ENCODE data around the gene MED22.
"Not testable (repeated sequence)": the region's sequence is repeated elsewhere in the genome, so short reads cannot be mapped to it uniquely, and the experiment has no call there.

MED22 gene

DNA sequence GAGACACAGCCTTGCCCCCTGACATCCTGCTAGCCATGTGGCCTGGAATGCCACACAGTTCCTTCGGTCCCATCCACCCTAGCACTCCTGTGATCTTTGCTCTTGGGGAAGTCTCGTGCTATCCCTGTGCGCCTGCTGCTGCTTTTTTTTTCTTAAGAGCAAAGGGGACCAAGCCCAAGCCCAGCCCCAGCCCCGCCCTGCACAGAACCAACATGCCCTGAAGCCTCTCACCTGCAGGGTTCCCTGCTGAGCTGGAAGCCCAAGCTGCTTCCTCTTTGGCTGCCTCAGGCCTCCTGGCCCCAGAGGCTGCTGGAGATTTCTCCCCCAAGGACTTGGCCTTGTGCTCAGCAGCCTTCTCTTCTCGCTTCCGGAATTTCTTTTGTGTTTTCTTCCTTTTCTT, 13.8 kb downstream of the MED22 start:
- DNase-seq, result no peak

DNA sequence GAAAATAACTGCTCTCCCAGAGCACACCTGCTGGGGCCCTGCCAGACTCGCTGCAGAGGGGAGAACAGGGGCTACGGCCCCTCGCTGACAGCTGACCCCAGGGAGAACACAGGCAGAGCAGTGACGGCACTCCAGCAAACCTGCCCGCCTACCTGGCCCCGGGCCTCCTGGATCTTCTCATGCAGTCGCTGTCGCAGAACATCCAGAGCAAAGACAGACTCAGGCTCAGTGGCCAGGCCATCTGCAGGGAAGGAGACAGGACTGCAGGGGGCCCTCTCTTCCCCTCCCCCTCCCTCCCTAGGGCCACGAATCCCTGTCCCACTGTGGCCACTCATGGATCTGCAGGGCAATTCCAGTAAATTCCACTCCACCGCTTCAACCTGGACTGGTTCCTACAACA, 14.4 kb downstream of the MED22 start:
- DNase-seq, result no peak

DNA sequence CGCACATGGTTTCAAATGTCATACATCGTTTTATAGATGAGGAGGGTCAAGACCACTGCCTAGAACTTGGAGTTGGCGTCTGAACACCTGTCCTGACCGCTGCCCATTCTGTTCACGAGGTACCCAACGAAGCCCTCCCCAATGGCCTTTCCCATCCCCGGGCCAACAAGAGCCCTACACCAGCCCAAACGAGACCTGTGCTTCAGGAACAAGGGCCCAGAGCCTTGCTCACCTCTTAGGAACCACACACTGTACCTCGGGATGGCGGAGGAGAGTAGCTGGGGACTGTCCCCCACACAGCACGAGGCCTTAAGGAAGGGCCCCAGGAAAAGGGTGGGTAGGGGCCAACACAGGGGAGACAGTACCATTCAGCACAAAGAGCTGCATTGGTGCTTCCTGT, 14.9 kb downstream of the MED22 start:
- no peak for DNase-seq

- DNase-seq, result no peak
Observed at GRCh38 chr9:133332381-133332730, 15.6 kb downstream of the MED22 start.

DNA sequence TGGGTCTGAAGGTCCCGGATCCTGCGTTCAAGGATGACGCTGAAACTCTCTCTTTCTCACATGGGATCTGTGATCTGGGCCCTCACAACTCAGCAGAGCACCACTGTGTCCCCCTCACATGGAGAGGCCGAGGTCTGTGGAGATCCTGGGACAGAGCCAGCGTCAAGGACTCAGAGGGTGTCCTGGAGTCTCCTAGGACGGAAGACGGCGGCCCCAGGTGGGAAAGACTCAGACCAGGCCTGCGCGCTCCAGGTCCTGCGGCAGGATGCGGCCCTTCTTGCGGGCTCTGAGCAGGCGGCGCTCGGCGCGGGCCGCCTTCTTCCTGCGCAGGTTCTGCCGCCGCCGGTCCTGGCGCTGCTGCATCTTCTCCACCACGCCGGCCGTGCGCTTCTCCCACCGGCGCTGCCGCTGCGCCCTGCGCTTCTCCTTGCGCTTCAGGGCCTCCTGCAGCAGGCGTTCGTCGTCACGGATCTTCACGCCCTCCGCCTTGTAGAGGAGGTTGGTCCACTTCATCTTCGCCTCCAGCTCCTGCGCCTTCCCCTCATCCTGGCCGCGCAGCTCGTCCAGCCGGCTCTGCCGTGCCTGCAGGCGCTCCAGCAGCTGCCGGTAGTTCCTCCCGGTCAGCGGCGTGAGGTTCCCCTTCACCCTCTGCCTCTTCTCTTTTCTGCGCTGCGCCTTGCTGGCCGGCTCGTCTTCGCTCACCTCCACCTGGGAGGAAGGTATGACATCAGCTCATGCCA, 16.1 kb downstream of the MED22 start:
- DNase-seq, result no peak

DNA sequence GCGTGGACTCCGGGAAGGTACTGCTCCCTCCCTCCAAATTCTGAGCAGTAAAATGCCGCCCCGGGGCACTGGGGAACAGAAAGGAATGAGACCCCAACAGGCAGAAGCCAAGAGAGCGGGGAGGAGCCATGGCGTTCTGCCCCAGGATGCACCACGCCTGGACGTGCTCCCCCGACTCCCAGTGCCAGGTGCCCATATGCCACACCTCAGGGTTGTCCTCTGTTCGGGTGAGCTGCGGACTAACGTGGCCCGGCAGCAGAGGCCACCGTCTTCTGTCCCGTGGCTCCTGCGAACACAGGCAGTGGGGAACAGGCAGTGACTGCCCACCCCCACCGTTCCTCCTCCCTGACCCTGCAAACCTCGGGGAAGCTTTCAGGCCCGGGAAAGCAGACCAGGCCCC, 16.7 kb downstream of the MED22 start:
- no peak for DNase-seq

GRCh38 chr9:133329306-133330156, 18.4 kb downstream of the MED22 start:
- not testable (repeated sequence) for DNase-seq

GRCh38 chr9:133327834-133328484, 20.0 kb downstream of the MED22 start:
- no peak for DNase-seq

- not testable (repeated sequence) for DNase-seq
Observed at GRCh38 chr9:133327021-133327420, 20.9 kb downstream of the MED22 start.

DNA sequence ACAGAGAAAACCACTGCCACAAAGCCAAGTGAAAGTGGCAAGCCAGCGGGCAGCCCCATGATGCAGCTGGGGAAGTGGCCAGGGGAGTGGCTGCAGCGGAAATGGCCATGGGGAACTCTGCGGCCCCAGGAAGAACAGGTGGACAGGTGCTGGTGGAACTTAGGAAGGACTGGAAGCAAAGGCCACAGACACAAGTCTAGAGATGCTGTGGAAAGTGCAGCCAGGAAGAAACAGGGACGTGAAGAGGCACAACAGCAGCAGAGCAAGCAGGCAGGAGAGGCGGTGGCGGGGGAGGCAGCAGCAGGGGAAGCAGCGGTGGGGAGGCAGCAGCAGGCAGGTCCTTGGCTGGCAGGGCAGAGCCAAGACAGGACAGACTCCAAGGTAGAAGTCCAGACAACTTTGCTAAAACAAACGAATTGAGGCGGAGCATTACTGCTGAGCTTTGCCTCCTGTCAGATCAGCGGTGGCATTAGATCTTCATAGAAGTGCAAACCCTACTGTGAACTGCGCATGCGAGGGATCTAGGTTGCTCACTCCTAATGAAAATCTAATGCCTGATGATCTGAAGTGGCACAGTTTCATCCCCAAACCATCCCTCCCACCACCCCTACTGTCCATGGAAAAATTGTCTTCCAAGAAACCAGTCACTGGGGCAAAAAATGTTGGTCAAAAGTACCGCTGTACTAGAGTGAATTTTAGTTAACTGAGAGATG, 23.8 kb downstream of the MED22 start:
- no peak for DNase-seq

- no peak for DNase-seq
Observed at GRCh38 chr9:133323211-133323610, 24.7 kb downstream of the MED22 start.

GRCh38 chr9:133322701-133323100, 25.2 kb downstream of the MED22 start:
- no peak for DNase-seq

DNA sequence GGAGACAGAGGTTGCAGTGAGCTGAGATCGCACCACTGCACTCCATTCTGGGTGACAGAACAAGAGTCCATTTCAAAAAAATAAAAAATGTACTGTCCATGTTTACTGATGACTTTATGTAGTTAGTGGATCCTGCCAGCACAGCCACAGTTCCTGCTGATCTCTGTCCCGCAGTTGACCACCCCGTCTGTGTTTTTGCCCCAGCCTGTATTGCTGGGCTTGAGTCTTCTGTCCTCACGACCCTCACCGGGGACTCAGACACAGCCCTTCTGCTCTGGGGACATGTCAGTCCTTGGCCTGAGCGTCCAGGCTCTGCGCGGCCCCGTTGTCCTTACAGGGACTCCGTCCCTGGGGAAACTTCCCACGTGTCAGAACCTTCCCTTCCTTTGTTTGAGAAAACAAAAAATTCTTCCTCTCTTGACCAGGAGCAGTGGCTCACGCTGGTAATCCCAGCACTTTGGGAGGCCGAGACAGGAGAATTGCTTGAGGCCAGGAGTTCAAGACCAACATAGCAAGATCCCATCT, 26.5 kb downstream of the MED22 start:
- no peak for DNase-seq

- no peak for DNase-seq
Observed at GRCh38 chr9:133320421-133320881, 27.5 kb downstream of the MED22 start.

DNA sequence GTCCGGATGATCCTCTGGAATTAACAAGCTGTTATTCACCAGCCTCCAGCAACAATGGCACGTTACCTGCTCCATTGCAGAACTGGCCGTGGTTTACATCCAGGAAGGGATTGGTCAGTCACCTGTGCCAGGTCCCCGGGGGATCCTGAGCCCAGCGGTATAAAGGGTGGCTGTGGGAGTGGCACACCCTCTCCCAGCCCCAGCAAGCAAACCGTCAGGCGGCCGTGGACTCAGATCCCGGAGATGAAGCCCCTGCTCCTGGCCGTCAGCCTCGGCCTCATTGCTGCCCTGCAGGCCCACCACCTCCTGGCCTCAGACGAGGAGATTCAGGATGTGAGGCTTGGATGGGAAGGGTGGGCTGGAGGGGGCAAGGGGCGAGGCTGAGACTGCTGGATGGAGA, 30.4 kb downstream of the MED22 start:
- DNase-seq, result not testable (repeated sequence)

GRCh38 chr9:133315997-133316396, 31.9 kb downstream of the MED22 start:
- DNase-seq, result no peak

GRCh38 chr9:133309608-133310007, 38.3 kb downstream of the MED22 start:
- no peak for DNase-seq

DNA sequence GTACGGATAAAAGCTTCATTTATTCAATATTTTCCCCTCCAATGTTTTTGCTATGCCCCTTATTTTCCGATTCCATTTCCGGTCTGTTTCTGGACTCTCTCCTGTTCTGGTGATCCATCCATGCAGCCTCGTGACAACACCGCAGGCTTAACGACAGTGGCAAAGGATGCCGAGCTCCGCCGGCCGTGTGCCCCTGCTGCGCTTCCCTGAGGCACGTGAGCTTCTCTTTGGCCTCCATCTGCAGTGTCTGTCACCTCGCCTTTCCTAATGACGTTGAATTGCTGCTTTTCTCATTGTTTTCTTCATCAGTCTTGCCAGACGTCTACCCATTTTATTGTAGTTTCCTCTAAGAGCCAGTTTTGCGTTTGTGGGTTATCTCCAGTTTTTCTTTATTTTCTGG, 40.6 kb downstream of the MED22 start:
- DNase-seq, result no peak

DNA sequence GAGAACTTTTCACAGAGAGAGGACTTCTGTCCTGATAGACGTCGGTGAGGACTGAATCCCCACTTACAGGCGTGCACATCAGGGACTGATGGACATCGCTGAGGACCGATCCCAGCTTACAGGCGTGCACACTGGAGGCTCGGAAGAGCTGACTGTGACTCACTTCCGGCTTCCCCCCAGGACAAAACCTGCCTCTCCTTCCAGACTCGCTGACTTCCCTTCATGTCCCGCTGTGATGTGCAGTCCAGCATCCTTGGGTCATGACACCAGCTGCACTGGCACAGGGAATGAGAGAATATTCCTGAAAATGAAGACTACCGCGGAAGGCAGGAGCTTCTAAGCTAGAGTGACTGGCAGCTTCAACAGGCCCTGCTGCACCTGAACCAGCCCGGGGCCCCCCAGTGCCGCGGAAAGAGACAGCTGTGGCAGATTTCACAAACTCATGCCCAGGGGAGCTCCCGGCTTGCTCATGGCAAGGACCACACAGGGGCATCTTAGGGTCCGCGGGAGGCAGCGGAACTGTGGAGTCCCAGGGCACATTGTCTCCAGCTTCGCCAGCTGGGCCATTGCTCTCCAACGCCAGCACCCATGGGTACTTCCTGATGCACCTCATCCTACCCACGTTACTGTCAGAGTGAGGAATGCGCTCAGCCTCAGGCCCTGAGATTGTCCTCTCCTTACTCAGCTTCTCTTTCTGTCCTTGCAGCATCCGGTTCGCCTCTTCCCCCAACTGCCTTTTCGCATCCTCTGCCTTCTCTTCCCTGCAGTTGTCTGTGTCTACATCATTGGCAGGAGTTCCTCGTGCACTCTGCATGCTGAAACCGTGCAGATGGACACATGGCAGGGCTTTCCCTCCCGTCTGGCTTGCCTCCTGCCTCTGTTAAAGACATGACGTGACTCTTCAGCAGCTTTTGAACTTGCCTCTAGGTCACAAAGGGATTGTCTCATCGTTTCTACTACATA, 41.4 kb downstream of the MED22 start:
- no peak for DNase-seq

DNA sequence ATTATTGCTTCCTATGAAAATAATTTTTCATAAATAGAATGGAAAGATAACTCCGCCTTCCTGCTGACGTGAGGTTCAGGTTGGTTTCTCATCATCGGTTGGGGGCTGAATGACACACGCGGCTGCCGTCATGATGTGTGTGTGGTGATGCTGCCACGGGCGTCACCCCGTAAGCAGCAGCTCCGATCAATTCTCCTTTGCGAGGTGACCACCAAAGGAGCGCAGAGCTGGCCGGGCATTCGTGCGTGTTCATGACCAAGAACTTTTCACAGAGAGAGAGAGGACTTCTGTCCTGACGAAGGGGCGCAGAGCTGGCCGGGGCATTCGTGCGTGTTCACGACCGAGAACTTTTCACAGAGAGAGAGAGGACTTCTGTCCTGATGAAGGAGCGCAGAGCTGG, 42.2 kb downstream of the MED22 start:
- DNase-seq, result no peak

Data from amniotic stem cell (primary cell).